Kidney (tissue), 14 donors: ENCODE measurements around the gene RGPD8. TPM values are rescaled to one million over a fixed set of nuclear protein-coding genes. Genes with fewer than 3 reads are reported as not detected.

Experiments used
- DNase-seq, 5 donors: peaks; one replicate each; pipeline ENCODE4 v3.0.0-alpha.2; 2013 to 2020
- FAIRE-seq: peaks from 2 replicates; lab custom pipeline; 2012; peaks lifted over from hg19 to GRCh38; lab: Jason Lieb, UNC
- H3K27ac ChIP-seq, 2 donors: one replicate each; pipeline ENCODE4 v1.7.0; 2013; ENCODE audit warnings: low read depth in 2 of 2, low read length in 2 of 2, inconsistent platforms in 1 of 2
- H3K27me3 ChIP-seq: one replicate; pipeline ENCODE4 v1.7.1; 2013; ENCODE audit warnings: low read length, inconsistent platforms; ENCODE audit not compliant: control insufficient read depth, insufficient read depth
- H3K36me3 ChIP-seq, 3 donors: one replicate each; pipeline versions ENCODE4 v1.7.0 to v1.7.1; 2013; ENCODE audit warnings: low read length in 3 of 3, control low read depth in 1 of 3, inconsistent platforms in 1 of 3; ENCODE audit not compliant: insufficient read depth in 3 of 3, control insufficient read depth in 2 of 3
- H3K4me1 ChIP-seq, 3 donors: one replicate each; pipeline versions ENCODE4 v1.7.0 to v1.7.1; 2013; ENCODE audit warnings: low read length in 3 of 3, inconsistent platforms in 1 of 3, low read depth in 1 of 3; ENCODE audit not compliant: control insufficient read depth in 2 of 3, insufficient read depth in 2 of 3
- H3K4me3 ChIP-seq, 3 donors: one replicate each; pipeline versions ENCODE4 v1.7.0 to v1.8.1; 2013; ENCODE audit warnings: low read length in 3 of 3, control low read depth in 1 of 3, inconsistent platforms in 1 of 3
- H3K9ac ChIP-seq, 3 donors: one replicate each; pipeline versions ENCODE4 v1.7.0 to v1.7.1; 2013; ENCODE audit warnings: low read length in 3 of 3, control low read depth in 1 of 3, inconsistent platforms in 1 of 3
- H3K9me3 ChIP-seq, 3 donors: one replicate each; pipeline versions ENCODE4 v1.7.0 to v1.7.1; 2013; ENCODE audit warnings: low read length in 3 of 3, control low read depth in 1 of 3, inconsistent platforms in 1 of 3; ENCODE audit not compliant: control insufficient read depth in 2 of 3, insufficient read depth in 1 of 3
- CTCF ChIP-seq: IDR thresholded peaks from 3 replicates; pipeline ENCODE4 v1.5.1; 2012; ENCODE audit warnings: mild to moderate bottlenecking, moderate library complexity, borderline replicate concordance; ENCODE audit not compliant: insufficient read depth; ENCODE audit errors: extremely low read depth
- intact Hi-C: fragments of 100-400 bp; cut with DNase I; formaldehyde crosslinking; loops from one replicate; pipeline ENCODE4 v1.11.1; 2022
- polyA plus RNA-seq: library from polyadenylated mRNA; stranded (reverse); fragments of 350-450 nt; fragmentation: Illumina TruSeq; extraction: RNeasy Lipid Tissue Mini Kit (QIAGEN cat#74804); gene quantifications from one replicate; pipeline ENCODE4 v1.2.3, GENCODE V29; 2014; ENCODE audit warnings: low read depth, low replicate concordance; ENCODE audit not compliant: insufficient read depth
- total RNA-seq: library from RNA; stranded (reverse); fragmentation: NEBNext Ultra II Directional; extraction: Animal tissue kit (Norgen Biotek cat#: 25700); gene quantifications from one replicate; pipeline ENCODE4 v1.2.1, GENCODE V29; 2021
- donor health status: control.
- donor health status: control.
- donor health status: control.
- donor health status: control.
- donor health status: control.
- donor health status: DM: yes; HTN: yes; CAD: no.
- donor health status: Normal renal cell carcinoma (clear cell type).

RGPD8 gene
- total and polyA plus RNA-seq, 2 donors from 2014 or later: 0.77 to 13.8 TPM

GRCh38 chr2:112465382-112465781 lies 31.9 kb upstream of the RGPD8 start:
- Histone ChIP-seq H3K4me1 (no peaks in the 10 kb centered on the region), H3K27me3 (no peaks in the 10 kb centered on the region), H3K36me3 (no peaks in the 10 kb centered on the region), H3K27ac (no peak overlapping the region), H3K9ac (no peak overlapping the region), H3K9me3 (no peaks in the 10 kb centered on the region), H3K4me3 (no peak overlapping the region)
- intact Hi-C loops: no loop called here
- no peak for FAIRE-seq
- DNase-seq: no peak
- TF ChIP-seq CTCF: no peak

- Histone ChIP-seq H3K9ac (no peak overlapping the region), H3K27me3 (no peaks in the 10 kb centered on the region), H3K4me1 (no peaks in the 10 kb centered on the region), H3K36me3 (no peaks in the 10 kb centered on the region), H3K9me3 (no peaks in the 10 kb centered on the region), H3K27ac (no peak overlapping the region), H3K4me3 (no peak overlapping the region)
- DNase-seq (no peak), FAIRE-seq (no peak)
- intact Hi-C loops: no loop called here
- TF ChIP-seq CTCF: no peak
These were observed 29.8 kb upstream of the RGPD8 start for GRCh38 chr2:112463256-112463655.

- Histone ChIP-seq H3K27ac (no peak overlapping the region), H3K9me3 (no peaks in the 10 kb centered on the region), H3K4me1 (no peaks in the 10 kb centered on the region), H3K9ac (no peak overlapping the region), H3K27me3 (no peaks in the 10 kb centered on the region), H3K36me3 (no peaks in the 10 kb centered on the region), H3K4me3 (no peak overlapping the region)
- intact Hi-C loops: no loop called here
- TF ChIP-seq CTCF: no peak
- DNase-seq (no peak), FAIRE-seq (no peak)
These were observed 28.7 kb upstream of the RGPD8 start for GRCh38 chr2:112462178-112462577.

GRCh38 chr2:112459372-112459771 lies 25.9 kb upstream of the RGPD8 start:
- intact Hi-C loops: no loop called here
- no peak for FAIRE-seq
- Histone ChIP-seq H3K4me1 (no peaks in the 10 kb centered on the region), H3K9ac (no peak overlapping the region), H3K27ac (no peak overlapping the region), H3K4me3 (no peak overlapping the region), H3K27me3 (no peaks in the 10 kb centered on the region), H3K9me3 (no peaks in the 10 kb centered on the region), H3K36me3 (no peaks in the 10 kb centered on the region)
- TF ChIP-seq CTCF: no peak
- DNase-seq: no peak
